NCI-H2227 (cell line): ENCODE data around the gene ARHGEF28.

Source experiments
- DNase-seq: peaks from one replicate; lab custom pipeline; 2025; ENCODE audit not compliant: unreplicated experiment; lab: John Stamatoyannopoulos, UW

ARHGEF28 gene

GRCh38 chr5:73623060-73623459, 2.9 kb upstream of the ARHGEF28 start:
- DNase-seq, result no peak

GRCh38 chr5:73623901-73624404, 2.0 kb upstream of the ARHGEF28 start:
- no peak for DNase-seq

- no peak for DNase-seq
These were observed 1.1 kb upstream of the ARHGEF28 start for GRCh38 chr5:73624888-73625287.

- peak; percentile 47 for DNase-seq
These were observed 538 bp upstream of the ARHGEF28 start for GRCh38 chr5:73625372-73625943.

GRCh38 chr5:73626814-73627313, 868 bp downstream of the ARHGEF28 start:
- DNase-seq, result no peak

GRCh38 chr5:73629456-73629855, 3.5 kb downstream of the ARHGEF28 start:
- no peak for DNase-seq

GRCh38 chr5:73630765-73631164, 4.8 kb downstream of the ARHGEF28 start:
- DNase-seq, result no peak

- no peak for DNase-seq
These were observed 5.5 kb downstream of the ARHGEF28 start for GRCh38 chr5:73631500-73631899.

- DNase-seq, result no peak
These were observed 7.1 kb downstream of the ARHGEF28 start for GRCh38 chr5:73633060-73633459.

- no peak for DNase-seq
These were observed 10.4 kb downstream of the ARHGEF28 start for GRCh38 chr5:73636408-73636807.

- DNase-seq, result peak; percentile 56
These were observed 11.6 kb downstream of the ARHGEF28 start for GRCh38 chr5:73637565-73637964.

GRCh38 chr5:73638344-73639095, 12.5 kb downstream of the ARHGEF28 start:
- DNase-seq, result no peak

GRCh38 chr5:73640861-73641320, 14.9 kb downstream of the ARHGEF28 start:
- no peak for DNase-seq

- no peak for DNase-seq
These were observed 15.8 kb downstream of the ARHGEF28 start for GRCh38 chr5:73641811-73642210.

GRCh38 chr5:73642344-73642743, 16.3 kb downstream of the ARHGEF28 start:
- DNase-seq, result no peak

- DNase-seq, result no peak
These were observed 18.5 kb downstream of the ARHGEF28 start for GRCh38 chr5:73644385-73644963.

- DNase-seq, result no peak
These were observed 21.7 kb downstream of the ARHGEF28 start for GRCh38 chr5:73647721-73648120.

GRCh38 chr5:73648515-73648914, 22.5 kb downstream of the ARHGEF28 start:
- no peak for DNase-seq

- DNase-seq, result no peak
These were observed 23.9 kb downstream of the ARHGEF28 start for GRCh38 chr5:73649926-73650325.

- no peak for DNase-seq
These were observed 26.4 kb downstream of the ARHGEF28 start for GRCh38 chr5:73652391-73652790.

- DNase-seq, result no peak
These were observed 28.3 kb downstream of the ARHGEF28 start for GRCh38 chr5:73654171-73654811.
